WERI-Rb-1 (cell line): Measurements from ENCODE around the gene SDHAF1.
"Not testable (repeated sequence)": the region's sequence is repeated elsewhere in the genome, so short reads cannot be mapped to it uniquely, and the experiment has no call there.

Experiments used
- DNase-seq: peaks from one replicate; pipeline ENCODE4 v3.0.0-alpha.2; 2020
- H3K27ac ChIP-seq: fragments of 250-450 bp; sonication (Bioruptor Pico); 2 replicates; pipeline ENCODE4 v1.5.1; 2020; ENCODE audit warnings: mild to moderate bottlenecking, moderate library complexity
- H3K27me3 ChIP-seq: fragments of 250-450 bp; sonication (Bioruptor Pico); 2 replicates; pipeline ENCODE4 v1.5.1; 2021; ENCODE audit warnings: mild to moderate bottlenecking, low read depth, moderate library complexity; ENCODE audit not compliant: insufficient read depth, severe bottlenecking
- H3K36me3 ChIP-seq: fragments of 250-450 bp; sonication (Bioruptor Pico); 2 replicates; pipeline ENCODE4 v1.5.1; 2020; ENCODE audit warnings: mild to moderate bottlenecking, moderate library complexity
- H3K4me3 ChIP-seq: 2 replicates; pipeline ENCODE4 v1.5.1; 2011; ENCODE audit warnings: low read depth, mild to moderate bottlenecking, control low read depth, low read length
- H3K9me3 ChIP-seq: fragments of 250-450 bp; sonication (Bioruptor Pico); 2 replicates; pipeline ENCODE4 v1.5.1; 2021; ENCODE audit warnings: mild to moderate bottlenecking, moderate library complexity; ENCODE audit not compliant: severe bottlenecking
- TF ChIP-seq, protein P1 (sequence below): IDR thresholded peaks from 2 replicates; pipeline ENCODE4 v1.5.1; 2011; ENCODE audit warnings: low read depth, mild to moderate bottlenecking, control low read depth, inconsistent platforms, low read length

The SDHAF1 gene

DNA sequence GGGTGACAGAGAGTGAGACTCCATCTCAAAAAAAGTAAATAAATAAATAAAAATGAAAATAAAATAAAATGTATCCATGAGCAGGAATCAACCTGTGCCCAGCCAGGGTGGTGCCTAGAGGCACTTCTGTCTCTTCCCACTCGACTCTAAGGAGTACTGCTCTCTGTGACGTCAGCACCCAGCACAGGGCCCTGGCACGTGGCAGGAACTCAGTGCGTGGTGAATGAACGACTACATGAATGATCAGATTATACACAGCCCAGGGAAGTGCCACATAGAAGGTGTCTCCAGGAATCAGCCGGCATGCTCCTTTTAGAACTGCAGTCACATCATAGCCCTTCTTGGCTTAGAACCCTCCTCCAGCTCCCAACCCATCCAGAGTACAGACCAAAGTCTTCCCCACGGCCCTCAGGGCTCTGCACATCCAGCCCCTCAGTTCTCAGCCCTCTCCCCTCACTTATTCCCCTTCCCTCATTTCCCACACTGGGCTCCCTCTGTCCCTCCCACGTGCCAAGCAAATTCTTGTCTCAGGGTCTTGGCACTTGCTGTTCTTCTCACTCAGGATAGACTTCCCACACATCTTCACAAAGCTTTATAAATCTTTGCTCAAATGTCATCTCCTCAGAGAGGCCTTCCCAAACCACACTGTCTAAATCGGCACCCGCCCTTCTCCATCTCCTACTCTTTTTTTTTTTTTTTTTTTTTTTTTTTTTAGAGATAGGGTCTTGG is 33.5 kb downstream of the SDHAF1 start:
- TF ChIP-seq, protein P1, sequence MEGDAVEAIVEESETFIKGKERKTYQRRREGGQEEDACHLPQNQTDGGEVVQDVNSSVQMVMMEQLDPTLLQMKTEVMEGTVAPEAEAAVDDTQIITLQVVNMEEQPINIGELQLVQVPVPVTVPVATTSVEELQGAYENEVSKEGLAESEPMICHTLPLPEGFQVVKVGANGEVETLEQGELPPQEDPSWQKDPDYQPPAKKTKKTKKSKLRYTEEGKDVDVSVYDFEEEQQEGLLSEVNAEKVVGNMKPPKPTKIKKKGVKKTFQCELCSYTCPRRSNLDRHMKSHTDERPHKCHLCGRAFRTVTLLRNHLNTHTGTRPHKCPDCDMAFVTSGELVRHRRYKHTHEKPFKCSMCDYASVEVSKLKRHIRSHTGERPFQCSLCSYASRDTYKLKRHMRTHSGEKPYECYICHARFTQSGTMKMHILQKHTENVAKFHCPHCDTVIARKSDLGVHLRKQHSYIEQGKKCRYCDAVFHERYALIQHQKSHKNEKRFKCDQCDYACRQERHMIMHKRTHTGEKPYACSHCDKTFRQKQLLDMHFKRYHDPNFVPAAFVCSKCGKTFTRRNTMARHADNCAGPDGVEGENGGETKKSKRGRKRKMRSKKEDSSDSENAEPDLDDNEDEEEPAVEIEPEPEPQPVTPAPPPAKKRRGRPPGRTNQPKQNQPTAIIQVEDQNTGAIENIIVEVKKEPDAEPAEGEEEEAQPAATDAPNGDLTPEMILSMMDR, result no peak
- no peak overlapping the region for H3K27ac ChIP-seq
- H3K27me3 ChIP-seq, result no peaks in the 10 kb centered on the region
- no peak for DNase-seq
- H3K4me3 ChIP-seq, result no peak overlapping the region
- no peaks in the 10 kb centered on the region for H3K9me3 ChIP-seq
- H3K36me3 ChIP-seq, result peaks cover 25% of the 10 kb centered on the region

DNA sequence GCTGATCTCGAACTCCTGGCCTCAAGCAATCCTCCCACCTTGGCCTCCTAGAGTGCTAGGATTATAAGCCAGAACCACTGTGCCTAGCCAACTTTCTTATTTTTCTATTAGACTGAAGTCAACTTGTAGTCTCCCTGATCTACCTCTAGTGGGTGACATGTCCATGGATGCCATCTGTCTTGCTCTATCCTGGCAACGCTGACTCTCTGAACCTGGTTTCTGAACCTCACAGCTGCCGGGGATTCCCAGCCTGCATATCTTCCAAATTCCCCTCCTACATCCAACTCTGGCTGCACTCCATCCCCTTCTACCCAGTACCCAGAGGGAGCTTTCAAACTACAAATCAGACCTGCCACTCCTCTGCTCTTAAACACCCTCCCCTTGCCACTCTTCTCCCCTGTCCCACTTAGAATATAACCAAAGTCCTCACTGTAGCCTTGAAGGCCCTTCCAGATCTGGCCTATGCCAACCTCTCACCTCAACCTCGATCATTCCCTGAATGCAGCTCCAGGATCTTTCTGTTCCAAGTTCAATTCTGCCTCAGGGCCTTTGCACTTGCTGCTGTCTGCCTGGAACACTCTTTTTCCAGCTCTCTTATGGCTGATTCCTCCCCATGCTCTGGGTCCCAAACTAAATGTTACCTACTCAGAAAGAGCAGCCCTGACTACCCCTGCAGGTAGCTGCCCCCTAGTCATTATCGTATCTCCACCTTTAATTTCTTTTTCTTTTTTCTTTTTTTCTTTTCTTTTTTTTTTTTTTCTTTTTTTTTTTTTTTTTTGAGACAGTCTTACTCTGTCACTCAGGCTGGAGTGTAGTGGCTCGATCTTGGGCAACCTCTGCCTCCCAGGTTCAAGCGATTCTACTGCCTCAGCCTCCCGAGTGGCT is 35.5 kb downstream of the SDHAF1 start:
- no peaks in the 10 kb centered on the region for H3K9me3 ChIP-seq
- H3K4me3 ChIP-seq, result no peak overlapping the region
- H3K27me3 ChIP-seq, result no peaks in the 10 kb centered on the region
- peaks cover 16% of the 10 kb centered on the region for H3K36me3 ChIP-seq
- DNase-seq, result no peak
- no peak overlapping the region for H3K27ac ChIP-seq
- TF ChIP-seq, protein P1, result no peak

DNA sequence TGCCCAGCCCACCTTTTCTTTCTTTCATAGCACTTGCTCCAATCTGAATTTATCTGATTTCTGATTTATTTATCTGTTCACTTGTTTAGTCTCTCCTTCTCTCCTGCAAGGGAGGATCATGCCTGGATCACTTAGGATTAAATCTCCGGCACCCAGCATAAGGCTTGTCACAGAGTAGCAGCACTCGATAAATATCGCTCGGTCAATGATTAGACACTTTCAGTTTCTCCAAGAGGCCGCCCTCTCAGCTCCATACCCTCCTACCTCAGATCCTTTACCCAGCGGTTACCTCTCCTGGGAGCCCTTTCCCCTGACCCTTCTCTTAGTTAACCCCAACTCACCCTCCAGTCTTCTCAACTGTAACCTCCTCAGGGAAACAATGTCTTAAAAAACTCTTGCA is 36.3 kb downstream of the SDHAF1 start:
- Histone ChIP-seq H3K27me3 (no peaks in the 10 kb centered on the region), H3K4me3 (peak overlapping the region; percentile 18), H3K36me3 (peaks cover 12% of the 10 kb centered on the region), H3K9me3 (no peaks in the 10 kb centered on the region), H3K27ac (no peak overlapping the region)
- peak; percentile 27 for DNase-seq
- TF ChIP-seq, protein P1, result no peak

GRCh38 chr19:36032251-36033104 is 37.5 kb downstream of the SDHAF1 start, which contains the start of gene CLIP3:
Gene CLIP3 (minus strand): TSS chr19:36032873. CDS start chr19:36032357, 516 bp downstream.
- Histone ChIP-seq H3K4me3 (peak within 1 kb of the TSS; percentile 74), H3K27ac (no peak within 1 kb of the TSS), H3K9me3 (no peaks in the 10 kb centered on the region), H3K27me3 (no peaks in the 10 kb centered on the region), H3K36me3 (peaks cover 5% of the 10 kb centered on the region; the same call in 1 of the 2 replicates)
- DNase-seq, result peak; percentile 80
- TF ChIP-seq, protein P1, result 0 out of 2 replicates have a peak, but pooled peaks have one; percentile 1

- H3K36me3 ChIP-seq, result no peaks in the 10 kb centered on the region; the same call in 1 of the 2 replicates
- no peak overlapping the region for H3K27ac ChIP-seq
- H3K9me3 ChIP-seq, result no peaks in the 10 kb centered on the region
Measured at GRCh38 chr19:36040495-36040894, 45.5 kb downstream of the SDHAF1 start.

GRCh38 chr19:36041092-36041491 is 46.1 kb downstream of the SDHAF1 start:
- H3K9me3 ChIP-seq, DNase-seq, H3K4me3 ChIP-seq, H3K36me3 ChIP-seq, H3K27me3 ChIP-seq, H3K27ac ChIP-seq: not testable (repeated sequence)

More at GRCh38 chr19:36040495-36040894, 45.5 kb downstream of the SDHAF1 start:
- DNase-seq, result no peak
- Histone ChIP-seq H3K4me3 (no peak overlapping the region), H3K27me3 (no peaks in the 10 kb centered on the region)
- TF ChIP-seq, protein P1, result no peak
